Measurements from ENCODE around the gene CFAP54. TPM values are rescaled to one million over a fixed set of nuclear protein-coding genes. Genes with fewer than 3 reads are reported as not detected.
"Not testable (repeated sequence)": the region's sequence is repeated elsewhere in the genome, so short reads cannot be mapped to it uniquely, and the experiment has no call there.

The CFAP54 gene
- total RNA-seq, 1 donor from 2014 or later = 1.7 TPM

- no peak for DNase-seq (ENCODE audit: extremely low spot score in 2 of 2)
- Histone ChIP-seq H3K4me1 (peaks cover 6% of the 10 kb centered on the region), H3K4me3 (peak overlapping the region; percentile 34 to 36), H3K36me3 (no peaks in the 10 kb centered on the region), H3K9me3 (no peaks in the 10 kb centered on the region), H3K27me3 (no peaks in the 10 kb centered on the region), H3K27ac (no peak overlapping the region)
- intact Hi-C loops (cut with DNase I) = no loop called here
- TF ChIP-seq CTCF (IDR thresholded peaks at IDR 0.05) (no peak), POLR2AphosphoS5 (IDR thresholded peaks at IDR 0.05; ENCODE audit: insufficient read depth in 1 of 2, low read depth in 1 of 2) (no peak), POLR2A (IDR thresholded peaks at IDR 0.05) (no peak)
Measured at GRCh38 chr12:96719660-96720362, 230.4 kb downstream of the CFAP54 start.

GRCh38 chr12:96720363-96720705 lies 231.0 kb downstream of the CFAP54 start:
- TF ChIP-seq POLR2A (IDR thresholded peaks at IDR 0.05) (no peak), POLR2AphosphoS5 (IDR thresholded peaks at IDR 0.05; ENCODE audit: insufficient read depth in 1 of 2, low read depth in 1 of 2) (no peak), CTCF (IDR thresholded peaks at IDR 0.05) (no peak)
- H3K27ac ChIP-seq = no peak overlapping the region
- no peaks in the 10 kb centered on the region for H3K9me3 ChIP-seq
- H3K4me3 ChIP-seq = peak overlapping the region; percentile 34 to 36
- DNase-seq (ENCODE audit: extremely low spot score in 2 of 2) = no peak
- H3K4me1 ChIP-seq = peaks cover 6% of the 10 kb centered on the region
- no peaks in the 10 kb centered on the region for H3K27me3 ChIP-seq
- H3K36me3 ChIP-seq = no peaks in the 10 kb centered on the region
- intact Hi-C loops (cut with DNase I) = no loop called here

GRCh38 chr12:96729466-96729865 lies 240.1 kb downstream of the CFAP54 start:
- H3K36me3 ChIP-seq; H3K27me3 ChIP-seq; DNase-seq (ENCODE audit: extremely low spot score in 2 of 2); intact Hi-C loops (cut with DNase I); H3K4me1 ChIP-seq; H3K9me3 ChIP-seq; H3K4me3 ChIP-seq; H3K27ac ChIP-seq: not testable (repeated sequence)

GRCh38 chr12:96729886-96730285 lies 240.5 kb downstream of the CFAP54 start:
- no peak overlapping the region for H3K27ac ChIP-seq
- no peaks in the 10 kb centered on the region for H3K9me3 ChIP-seq
- no peaks in the 10 kb centered on the region for H3K27me3 ChIP-seq
- DNase-seq (ENCODE audit: extremely low spot score in 2 of 2) = no peak
- no peak for TF ChIP-seq CTCF (IDR thresholded peaks at IDR 0.05)
- no peak for TF ChIP-seq POLR2A (IDR thresholded peaks at IDR 0.05)
- no peak for TF ChIP-seq POLR2AphosphoS5 (IDR thresholded peaks at IDR 0.05; ENCODE audit: insufficient read depth in 1 of 2, low read depth in 1 of 2)
- intact Hi-C loops (cut with DNase I) = no loop called here
- no peak overlapping the region for H3K4me3 ChIP-seq
- no peaks in the 10 kb centered on the region for H3K4me1 ChIP-seq
- no peaks in the 10 kb centered on the region for H3K36me3 ChIP-seq

- DNase-seq (ENCODE audit: extremely low spot score in 2 of 2) = no peak
- Histone ChIP-seq H3K27ac (no peak overlapping the region), H3K9me3 (no peaks in the 10 kb centered on the region), H3K4me3 (no peak overlapping the region), H3K27me3 (no peaks in the 10 kb centered on the region), H3K36me3 (no peaks in the 10 kb centered on the region), H3K4me1 (no peaks in the 10 kb centered on the region)
- intact Hi-C loops (cut with DNase I) = no loop called here
- TF ChIP-seq CTCF (IDR thresholded peaks at IDR 0.05) = no peak
Measured at GRCh38 chr12:96743606-96744005, 254.2 kb downstream of the CFAP54 start.
